Right ventricle myocardium superior (tissue), 1 donor: ENCODE results near the gene PPP1R7. TPM values are rescaled to one million over a fixed set of nuclear protein-coding genes. Genes with fewer than 3 reads are reported as not detected.

Experiments used
- ATAC-seq: fragments of 200-7000 bp; cut with Tn5 transposase; one replicate; pipeline ENCODE4 v1.9.1; 2020; ENCODE audit warnings: mild to moderate bottlenecking; ENCODE audit not compliant: poor library complexity
- DNase-seq: peaks from one replicate; pipeline ENCODE4 v3.0.0-alpha.2; 2020
- intact Hi-C: fragments of 100-400 bp; cut with DNase I; formaldehyde crosslinking; loops from one replicate; pipeline ENCODE4 v1.11.2; 2022
- total RNA-seq: library from RNA; stranded (reverse); fragmentation: NEBNext Ultra II Directional; extraction: Animal tissue kit (Norgen Biotek cat#: 25700); gene quantifications from one replicate; pipeline ENCODE4 v1.2.1, GENCODE V29; 2021
- donor health status: DM: no; HTN: yes; CAD: no; lungs with severe emphysema.

Gene PPP1R7
- total RNA-seq, 1 donor from 2014 or later, result 66.0 TPM

- DNase-seq (no peak), ATAC-seq (no peak)
- intact Hi-C loops, result no loop called here
These were observed 50.6 kb downstream of the PPP1R7 start for GRCh38 chr2:241200822-241201395.

- DNase-seq, result no peak
- intact Hi-C loops, result no loop called here
- no peak for ATAC-seq
These were observed 51.4 kb downstream of the PPP1R7 start for GRCh38 chr2:241201445-241202267.

GRCh38 chr2:241202268-241202585, 52.0 kb downstream of the PPP1R7 start:
- intact Hi-C loops, result no loop called here
- no peak for DNase-seq
- no peak for ATAC-seq

GRCh38 chr2:241202681-241203080, 52.4 kb downstream of the PPP1R7 start:
- intact Hi-C loops, result no loop called here
- no peak for DNase-seq
- ATAC-seq, result no peak

- ATAC-seq (no peak), DNase-seq (no peak)
- intact Hi-C loops, result no loop called here
These were observed 53.1 kb downstream of the PPP1R7 start for GRCh38 chr2:241203218-241204009.

GRCh38 chr2:241204010-241204384, 53.7 kb downstream of the PPP1R7 start:
- intact Hi-C loops, result no loop called here
- DNase-seq (no peak), ATAC-seq (no peak)

- intact Hi-C loops, result no loop called here
- ATAC-seq, result no peak
- no peak for DNase-seq
These were observed 54.2 kb downstream of the PPP1R7 start for GRCh38 chr2:241204490-241204889.

- DNase-seq (no peak), ATAC-seq (no peak)
- intact Hi-C loops, result no loop called here
These were observed 54.8 kb downstream of the PPP1R7 start for GRCh38 chr2:241205086-241205485.

GRCh38 chr2:241207151-241207550, 56.9 kb downstream of the PPP1R7 start:
- ATAC-seq, result no peak
- intact Hi-C loops, result no loop called here
- DNase-seq, result no peak

- ATAC-seq, result no peak
- DNase-seq, result no peak
- intact Hi-C loops, result no loop called here
These were observed 57.4 kb downstream of the PPP1R7 start for GRCh38 chr2:241207641-241208040.

GRCh38 chr2:241208058-241208457, 57.8 kb downstream of the PPP1R7 start:
- no peak for ATAC-seq
- DNase-seq, result no peak
- intact Hi-C loops, result no loop called here

GRCh38 chr2:241209271-241209670, 59.0 kb downstream of the PPP1R7 start:
- DNase-seq (no peak), ATAC-seq (no peak)
- intact Hi-C loops, result no loop called here

GRCh38 chr2:241211276-241211675, 61.0 kb downstream of the PPP1R7 start:
- intact Hi-C loops, result no loop called here
- DNase-seq, result no peak
- no peak for ATAC-seq

- ATAC-seq (no peak), DNase-seq (no peak)
- intact Hi-C loops, result no loop called here
These were observed 62.8 kb downstream of the PPP1R7 start for GRCh38 chr2:241213041-241213440.

- DNase-seq (no peak), ATAC-seq (no peak)
- intact Hi-C loops, result no loop called here
These were observed 63.3 kb downstream of the PPP1R7 start for GRCh38 chr2:241213567-241213966.

- DNase-seq (no peak), ATAC-seq (no peak)
- intact Hi-C loops, result no loop called here
These were observed 63.9 kb downstream of the PPP1R7 start for GRCh38 chr2:241214209-241214608.

- no peak for ATAC-seq
- intact Hi-C loops, result no loop called here
- no peak for DNase-seq
These were observed 64.5 kb downstream of the PPP1R7 start for GRCh38 chr2:241214766-241215165.

GRCh38 chr2:241215421-241215820, 65.2 kb downstream of the PPP1R7 start:
- ATAC-seq (no peak), DNase-seq (no peak)
- intact Hi-C loops, result no loop called here

- intact Hi-C loops, result no loop called here
- no peak for DNase-seq
- no peak for ATAC-seq
These were observed 66.0 kb downstream of the PPP1R7 start for GRCh38 chr2:241216211-241216761.
